SK-MEL-5 (cell line): ENCODE data around the gene AKR7A2. TPM values are rescaled to one million over a fixed set of nuclear protein-coding genes. Genes with fewer than 3 reads are reported as not detected.

Experiments
- DNase-seq: peaks from one replicate; pipeline ENCODE4 v3.0.0-alpha.2; 2016; ENCODE audit warnings: low read depth, low spot score
- in situ Hi-C: cut with HindIII; loops from 2 replicates; pipeline ENCODE4 v1.10.0; 2016; ENCODE audit warnings: low sequenced_read_pairs, high pct_unique_total_duplicates, low pct_unique_long_range_greater_than_20kb
- polyA plus RNA-seq, 2 experiments: library from polyadenylated mRNA; depleted of rRNA; stranded (reverse); fragments of >200 nt; gene quantifications; 2 replicates each; pipeline ENCODE4 v1.2.3, GENCODE V29; 2015
- total RNA-seq: library from RNA; depleted of rRNA; stranded (reverse); fragments of >200 nt; shearing (Covaris generic); gene quantifications from 2 replicates; pipeline ENCODE4 v1.2.3, GENCODE V29; 2014; rRNA removed

The AKR7A2 gene
- 72.5 and 74.1 TPM in 2 replicates for total RNA-seq
- polyA plus RNA-seq (2015; cell fraction: cytosol; rRNA removed): 99.0 and 108 TPM in 2 replicates
- polyA plus RNA-seq (2015; cell fraction: nucleus; rRNA removed): 20.8 and 23.7 TPM in 2 replicates

- in situ Hi-C loops: no loop called here
- peak; percentile 90 for DNase-seq
Measured at GRCh38 chr1:19311931-19312781, at the start of gene AKR7A2, which contains the start of gene SLC66A1. AKR7A2 (minus strand) TSS chr1:19312144; CDS start chr1:19312124, 20 bp downstream. SLC66A1 (plus strand) TSS chr1:19312326; CDS start chr1:19317678, 5,352 bp downstream.

- no peak for DNase-seq
- in situ Hi-C loops: no loop called here
Measured at GRCh38 chr1:19360843-19361610, 49.1 kb upstream of the AKR7A2 start.

GRCh38 chr1:19360432-19360831 is 48.5 kb upstream of the AKR7A2 start:
- in situ Hi-C loops: no loop called here
- DNase-seq: no peak

GRCh38 chr1:19360016-19360415 is 48.1 kb upstream of the AKR7A2 start:
- in situ Hi-C loops: no loop called here

GRCh38 chr1:19359357-19359756 is 47.4 kb upstream of the AKR7A2 start:
- in situ Hi-C loops: no loop called here
- DNase-seq: no peak

More at GRCh38 chr1:19360016-19360415, 48.1 kb upstream of the AKR7A2 start:
- no peak for DNase-seq

GRCh38 chr1:19358710-19359109 is 46.8 kb upstream of the AKR7A2 start:
- DNase-seq: no peak
- in situ Hi-C loops: no loop called here

- in situ Hi-C loops: no loop called here
- no peak for DNase-seq
Measured at GRCh38 chr1:19357299-19357986, 45.5 kb upstream of the AKR7A2 start.

- in situ Hi-C loops: no loop called here
- DNase-seq: no peak
Measured at GRCh38 chr1:19356266-19356665, 44.3 kb upstream of the AKR7A2 start.

GRCh38 chr1:19354531-19354981 is 42.6 kb upstream of the AKR7A2 start:
- in situ Hi-C loops: no loop called here
- no peak for DNase-seq

- no peak for DNase-seq
- in situ Hi-C loops: no loop called here
Measured at GRCh38 chr1:19353596-19353995, 41.7 kb upstream of the AKR7A2 start.

GRCh38 chr1:19352839-19353238 is 40.9 kb upstream of the AKR7A2 start:
- DNase-seq: no peak
- in situ Hi-C loops: no loop called here

GRCh38 chr1:19351873-19352272 is 39.9 kb upstream of the AKR7A2 start:
- in situ Hi-C loops: no loop called here
- no peak for DNase-seq

- in situ Hi-C loops: no loop called here
- DNase-seq: no peak
Measured at GRCh38 chr1:19350566-19350965, 38.6 kb upstream of the AKR7A2 start.

- no peak for DNase-seq
- in situ Hi-C loops: no loop called here
Measured at GRCh38 chr1:19349999-19350398, 38.1 kb upstream of the AKR7A2 start.

- in situ Hi-C loops: no loop called here
- no peak for DNase-seq
Measured at GRCh38 chr1:19348441-19349198, 36.7 kb upstream of the AKR7A2 start.

GRCh38 chr1:19347533-19348172 is 35.7 kb upstream of the AKR7A2 start:
- in situ Hi-C loops: no loop called here
- DNase-seq: no peak

- in situ Hi-C loops: no loop called here
- DNase-seq: no peak
Measured at GRCh38 chr1:19346026-19346425, 34.1 kb upstream of the AKR7A2 start.
